KOPT-K1 (cell line): ENCODE data around the gene LPIN3.
"Not testable (repeated sequence)": the region's sequence is repeated elsewhere in the genome, so short reads cannot be mapped to it uniquely, and the experiment has no call there.

Experiments used
- H3K27ac ChIP-seq: fragments of 200-600 bp; sonication (generic); 2 replicates; pipeline ENCODE4 v1.5.1; 2016; ENCODE audit warnings: antibody characterized with exemption, mild to moderate bottlenecking, low read depth, low read length; ENCODE audit not compliant: poor library complexity, severe bottlenecking
- H3K36me3 ChIP-seq: fragments of 200-600 bp; sonication (generic); 2 replicates; pipeline ENCODE4 v1.5.1; 2017; ENCODE audit warnings: antibody characterized with exemption, mild to moderate bottlenecking, low read length, moderate library complexity; ENCODE audit not compliant: insufficient read depth
- H3K9me3 ChIP-seq: fragments of 200-600 bp; sonication (generic); 2 replicates; pipeline ENCODE4 v1.5.1; 2017; ENCODE audit warnings: antibody characterized with exemption, low read length, mild to moderate bottlenecking; ENCODE audit not compliant: insufficient read depth, poor library complexity, severe bottlenecking

LPIN3 gene

GRCh38 chr20:41340327-41341055 is at the start of gene LPIN3:
LPIN3 (plus strand) TSS chr20:41340821; CDS start chr20:41345804, 4,983 bp downstream.
- Histone ChIP-seq H3K9me3 (no peaks in the 10 kb centered on the region), H3K36me3 (no peaks in the 10 kb centered on the region), H3K27ac (no peak within 1 kb of the TSS)

GRCh38 chr20:41293269-41294037 is 47.2 kb upstream of the LPIN3 start:
- no peak overlapping the region for H3K27ac ChIP-seq
- no peaks in the 10 kb centered on the region for H3K9me3 ChIP-seq
- no peaks in the 10 kb centered on the region for H3K36me3 ChIP-seq

- Histone ChIP-seq H3K27ac (no peak overlapping the region), H3K36me3 (no peaks in the 10 kb centered on the region), H3K9me3 (no peaks in the 10 kb centered on the region)
Measured at GRCh38 chr20:41299899-41300298, 40.7 kb upstream of the LPIN3 start.

- H3K27ac ChIP-seq, result no peak overlapping the region
- H3K36me3 ChIP-seq, result no peaks in the 10 kb centered on the region
- H3K9me3 ChIP-seq, result no peaks in the 10 kb centered on the region
Measured at GRCh38 chr20:41300383-41300782, 40.2 kb upstream of the LPIN3 start.

GRCh38 chr20:41300886-41301285 is 39.7 kb upstream of the LPIN3 start:
- Histone ChIP-seq H3K9me3 (no peaks in the 10 kb centered on the region), H3K27ac (no peak overlapping the region), H3K36me3 (no peaks in the 10 kb centered on the region)

GRCh38 chr20:41304002-41304401 is 36.6 kb upstream of the LPIN3 start:
- H3K9me3 ChIP-seq, result no peaks in the 10 kb centered on the region

GRCh38 chr20:41304424-41305079 is 36.1 kb upstream of the LPIN3 start:
- Histone ChIP-seq H3K36me3 (no peaks in the 10 kb centered on the region), H3K9me3 (no peaks in the 10 kb centered on the region), H3K27ac (no peak overlapping the region)

More at GRCh38 chr20:41304002-41304401, 36.6 kb upstream of the LPIN3 start:
- H3K27ac ChIP-seq, result no peak overlapping the region
- no peaks in the 10 kb centered on the region for H3K36me3 ChIP-seq

- no peaks in the 10 kb centered on the region for H3K36me3 ChIP-seq
- H3K9me3 ChIP-seq, result no peaks in the 10 kb centered on the region
- H3K27ac ChIP-seq, result no peak overlapping the region
Measured at GRCh38 chr20:41306061-41306727, 34.4 kb upstream of the LPIN3 start.

GRCh38 chr20:41307021-41307420 is 33.6 kb upstream of the LPIN3 start:
- Histone ChIP-seq H3K27ac (no peak overlapping the region), H3K36me3 (no peaks in the 10 kb centered on the region)

GRCh38 chr20:41308290-41308711 is 32.3 kb upstream of the LPIN3 start:
- Histone ChIP-seq H3K36me3 (no peaks in the 10 kb centered on the region), H3K27ac (no peak overlapping the region), H3K9me3 (peaks cover 3% of the 10 kb centered on the region)

More at GRCh38 chr20:41307021-41307420, 33.6 kb upstream of the LPIN3 start:
- no peaks in the 10 kb centered on the region for H3K9me3 ChIP-seq

GRCh38 chr20:41308726-41309413 is 31.8 kb upstream of the LPIN3 start:
- Histone ChIP-seq H3K9me3 (peaks cover 3% of the 10 kb centered on the region), H3K27ac (no peak overlapping the region), H3K36me3 (no peaks in the 10 kb centered on the region)

- H3K9me3 ChIP-seq, result peaks cover 3% of the 10 kb centered on the region
- no peaks in the 10 kb centered on the region for H3K36me3 ChIP-seq
- H3K27ac ChIP-seq, result no peak overlapping the region
Measured at GRCh38 chr20:41309817-41310216, 30.8 kb upstream of the LPIN3 start.

GRCh38 chr20:41312009-41312408 is 28.6 kb upstream of the LPIN3 start:
- not testable (repeated sequence) for H3K27ac ChIP-seq, H3K9me3 ChIP-seq, H3K36me3 ChIP-seq

- Histone ChIP-seq H3K27ac (no peak overlapping the region), H3K9me3 (peaks cover 3% of the 10 kb centered on the region), H3K36me3 (no peaks in the 10 kb centered on the region)
Measured at GRCh38 chr20:41314386-41314785, 26.2 kb upstream of the LPIN3 start.
